Breast epithelium (tissue), 3 donors: ENCODE results near the gene ETFDH.

Experiments
- POLR2A ChIP-seq: fragments of 450-650 bp; IDR thresholded peaks from one replicate; pipeline ENCODE4 v1.6.1; 2016; ENCODE audit warnings: antibody characterized with exemption, mild to moderate bottlenecking, moderate library complexity
- TF ChIP-seq, protein P1 (sequence below), 3 donors: fragments of 450-650 bp; IDR thresholded peaks; one replicate each; pipeline ENCODE4 v1.5.1; 2016 to 2017; ENCODE audit warnings: antibody characterized with exemption in 3 of 3, mild to moderate bottlenecking in 3 of 3, moderate library complexity in 3 of 3

GRCh38 chr4:158681629-158682028 lies 9.5 kb downstream of the ETFDH start:
- TF ChIP-seq, protein P1, sequence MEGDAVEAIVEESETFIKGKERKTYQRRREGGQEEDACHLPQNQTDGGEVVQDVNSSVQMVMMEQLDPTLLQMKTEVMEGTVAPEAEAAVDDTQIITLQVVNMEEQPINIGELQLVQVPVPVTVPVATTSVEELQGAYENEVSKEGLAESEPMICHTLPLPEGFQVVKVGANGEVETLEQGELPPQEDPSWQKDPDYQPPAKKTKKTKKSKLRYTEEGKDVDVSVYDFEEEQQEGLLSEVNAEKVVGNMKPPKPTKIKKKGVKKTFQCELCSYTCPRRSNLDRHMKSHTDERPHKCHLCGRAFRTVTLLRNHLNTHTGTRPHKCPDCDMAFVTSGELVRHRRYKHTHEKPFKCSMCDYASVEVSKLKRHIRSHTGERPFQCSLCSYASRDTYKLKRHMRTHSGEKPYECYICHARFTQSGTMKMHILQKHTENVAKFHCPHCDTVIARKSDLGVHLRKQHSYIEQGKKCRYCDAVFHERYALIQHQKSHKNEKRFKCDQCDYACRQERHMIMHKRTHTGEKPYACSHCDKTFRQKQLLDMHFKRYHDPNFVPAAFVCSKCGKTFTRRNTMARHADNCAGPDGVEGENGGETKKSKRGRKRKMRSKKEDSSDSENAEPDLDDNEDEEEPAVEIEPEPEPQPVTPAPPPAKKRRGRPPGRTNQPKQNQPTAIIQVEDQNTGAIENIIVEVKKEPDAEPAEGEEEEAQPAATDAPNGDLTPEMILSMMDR (IDR thresholded peaks at IDR 0.05), result no peak
- TF ChIP-seq POLR2A, result no peak
